Liver (tissue), 9 donors: Measurements from ENCODE around the gene KRT71. TPM values are rescaled to one million over a fixed set of nuclear protein-coding genes. Genes with fewer than 3 reads are reported as not detected.

ENCODE experiments used
- DNase-seq: peaks from one replicate; pipeline ENCODE4 v3.0.0-alpha.2; 2017; ENCODE audit warnings: low spot score
- H3K27ac ChIP-seq, 2 donors: one replicate each; pipeline ENCODE4 v1.7.0; 2013; ENCODE audit warnings: inconsistent platforms in 2 of 2, low read length in 2 of 2, control low read depth in 1 of 2, low read depth in 1 of 2, mild to moderate bottlenecking in 1 of 2
- H3K27me3 ChIP-seq, 4 donors: one replicate each; pipeline versions ENCODE4 v1.6.1 to v1.7.0; 2013; ENCODE audit warnings: low read length in 3 of 4, inconsistent platforms in 1 of 4, mild to moderate bottlenecking in 1 of 4, moderate library complexity in 1 of 4; ENCODE audit not compliant: control insufficient read depth in 4 of 4, insufficient read depth in 4 of 4
- H3K36me3 ChIP-seq, 4 donors: one replicate each; pipeline versions ENCODE4 v1.6.1 to v1.7.0; 2013; ENCODE audit warnings: low read length in 3 of 4, mild to moderate bottlenecking in 3 of 4, low read depth in 1 of 4, moderate library complexity in 1 of 4; ENCODE audit not compliant: control insufficient read depth in 4 of 4, insufficient read depth in 3 of 4
- H3K4me1 ChIP-seq, 4 donors: one replicate each; pipeline versions ENCODE4 v1.6.1 to v1.7.0; 2013; ENCODE audit warnings: low read length in 3 of 4, mild to moderate bottlenecking in 3 of 4, moderate library complexity in 1 of 4; ENCODE audit not compliant: control insufficient read depth in 4 of 4, insufficient read depth in 4 of 4
- H3K4me3 ChIP-seq, 3 donors: one replicate each; pipeline versions ENCODE4 v1.6.1 to v1.7.0; 2013; ENCODE audit warnings: low read length in 3 of 3, control low read depth in 1 of 3, low read depth in 1 of 3, mild to moderate bottlenecking in 1 of 3
- H3K9ac ChIP-seq, 2 donors: one replicate each; pipeline ENCODE4 v1.7.0; 2013; ENCODE audit warnings: low read length in 2 of 2, mild to moderate bottlenecking in 2 of 2, moderate library complexity in 2 of 2, control low read depth in 1 of 2, low read depth in 1 of 2
- H3K9me3 ChIP-seq, 4 donors: one replicate each; pipeline versions ENCODE4 v1.6.1 to v1.7.0; 2013; ENCODE audit warnings: low read length in 3 of 4; ENCODE audit not compliant: control insufficient read depth in 4 of 4
- ATF3 ChIP-seq: IDR thresholded peaks from 2 replicates; pipeline ENCODE4 v1.6.1; 2016; ENCODE audit warnings: antibody characterized with exemption
- CTCF ChIP-seq: fragments of 150-350 bp; IDR thresholded peaks from 2 replicates; pipeline ENCODE4 v1.5.1; 2017; ENCODE audit warnings: improper control_type of control experiment, low read depth, low read length; ENCODE audit not compliant: missing input control
- EGR1 ChIP-seq, 2 donors: IDR thresholded peaks; 2 replicates each; pipeline ENCODE4 v1.6.1; 2016 to 2018; ENCODE audit warnings: antibody characterized with exemption in 2 of 2, low read depth in 2 of 2
- FOXA1 ChIP-seq: IDR thresholded peaks from 2 replicates; pipeline ENCODE4 v1.6.1; 2016; ENCODE audit warnings: antibody characterized with exemption
- FOXA2 ChIP-seq: IDR thresholded peaks from 2 replicates; pipeline ENCODE4 v1.6.1; 2016; ENCODE audit warnings: antibody characterized with exemption
- HNF4A ChIP-seq, 2 donors: conservative IDR thresholded peaks; 2 replicates each; pipeline ENCODE4 v1.6.1; 2016; ENCODE audit warnings: antibody characterized with exemption in 2 of 2, mild to moderate bottlenecking in 2 of 2
- HNF4G ChIP-seq: IDR thresholded peaks from 2 replicates; pipeline ENCODE4 v1.6.1; 2016; ENCODE audit warnings: antibody characterized with exemption
- JUND ChIP-seq, 2 donors: IDR thresholded peaks; 2 replicates each; pipeline ENCODE4 v1.6.1; 2016; ENCODE audit warnings: antibody characterized with exemption in 2 of 2
- MAX ChIP-seq: IDR thresholded peaks from 2 replicates; pipeline ENCODE4 v1.6.1; 2016; ENCODE audit warnings: antibody characterized with exemption
- NR2F2 ChIP-seq: IDR thresholded peaks from 2 replicates; pipeline ENCODE4 v1.6.1; 2016; ENCODE audit warnings: antibody characterized with exemption
- RAD21 ChIP-seq, 2 donors: IDR thresholded peaks; 2 replicates each; pipeline ENCODE4 v1.6.1; 2016; ENCODE audit warnings: antibody characterized with exemption in 2 of 2, mild to moderate bottlenecking in 2 of 2
- RXRA ChIP-seq, 2 donors: IDR thresholded peaks; 2 replicates each; pipeline ENCODE4 v1.6.1; 2017 to 2018; ENCODE audit warnings: antibody characterized with exemption in 2 of 2, mild to moderate bottlenecking in 1 of 2
- SP1 ChIP-seq: IDR thresholded peaks from 2 replicates; pipeline ENCODE4 v1.6.1; 2018; ENCODE audit warnings: antibody characterized with exemption, mild to moderate bottlenecking
- TAF1 ChIP-seq: conservative IDR thresholded peaks from 2 replicates; pipeline ENCODE4 v1.6.1; 2016; ENCODE audit warnings: antibody characterized with exemption, mild to moderate bottlenecking
- YY1 ChIP-seq: IDR thresholded peaks from 2 replicates; pipeline ENCODE4 v1.6.1; 2016; ENCODE audit warnings: antibody characterized with exemption, mild to moderate bottlenecking
- WGBS: extraction: QIAGEN DNeasy Blood & Tissue Kit; methylation state at CpG from one replicate; pipeline ENCODE4 v1.1.7; 2013; 5-methylcytosine and 5-hydroxymethylcytosine counted together
- polyA plus RNA-seq, 2 donors: library from polyadenylated mRNA; stranded (reverse) in 1 of 2; unstranded in 1 of 2; fragments of 200-250 nt in 1 of 2; fragments of >200 nt in 1 of 2; fragmentation: Nextera tagmentation in 1 of 2; extraction: Ambion mirVana in 1 of 2; gene quantifications; one replicate each; pipeline versions ENCODE4 v1.2.1 to v1.2.3, GENCODE V29; 2013 to 2015
- total RNA-seq, 2 donors: library from RNA; depleted of rRNA; stranded (reverse); fragments of >200 nt; gene quantifications; one replicate each; pipeline ENCODE4 v1.2.3, GENCODE V29; 2014
- donor health status: healthy.
- donor health status: healthy.
- donor health status: healthy.
- donor health status: healthy.
- donor health status: healthy.

The KRT71 gene
- total and polyA plus RNA-seq, 4 donors = not detected

GRCh38 chr12:52506858-52507715 lies 45.9 kb downstream of the KRT71 start:
- Histone ChIP-seq H3K4me1 (peaks cover 0 to 2% (median 0%) of the 10 kb centered on the region in 4 donors), H3K4me3 (no peak overlapping the region), H3K36me3 (no peaks in the 10 kb centered on the region), H3K9ac (no peak overlapping the region), H3K27me3 (peaks cover 0 to 7% (median 2%) of the 10 kb centered on the region in 4 donors), H3K27ac (no peak overlapping the region), H3K9me3 (peaks cover 0 to 14% (median under 1%) of the 10 kb centered on the region in 4 donors)
- TF ChIP-seq CTCF (peak; percentile 51), EGR1 (IDR thresholded peaks at IDR 0.05; ENCODE audit: low read depth in 2 of 2) (no peak), RAD21 (IDR thresholded peaks at IDR 0.05) (peak; percentile 60 to 74)
- 35% methylated on average over 4 of the region's 4 CpGs for WGBS
- peak; percentile 31 for DNase-seq

- 91% methylated on average over 1 of the region's 1 CpG for WGBS
- DNase-seq = no peak
- Histone ChIP-seq H3K27ac (no peak overlapping the region), H3K4me1 (peaks cover 0 to 2% (median 0%) of the 10 kb centered on the region in 4 donors), H3K4me3 (no peak overlapping the region), H3K9me3 (peaks cover 0 to 7% (median 0%) of the 10 kb centered on the region in 4 donors), H3K27me3 (peaks cover 0 to 2% (median 0%) of the 10 kb centered on the region in 4 donors), H3K9ac (no peak overlapping the region), H3K36me3 (no peaks in the 10 kb centered on the region)
- no peak for TF ChIP-seq HNF4G
- TF ChIP-seq CTCF = no peak
- no peak for TF ChIP-seq TAF1
- TF ChIP-seq ATF3 = no peak
- TF ChIP-seq FOXA1 = no peak
- no peak for TF ChIP-seq JUND (IDR thresholded peaks at IDR 0.05)
- no peak for TF ChIP-seq SP1
- no peak for TF ChIP-seq EGR1 (IDR thresholded peaks at IDR 0.05; ENCODE audit: low read depth in 2 of 2)
- no peak for TF ChIP-seq NR2F2
- no peak for TF ChIP-seq HNF4A (conservative IDR thresholded peaks at IDR 0.05)
- no peak for TF ChIP-seq RXRA (IDR thresholded peaks at IDR 0.05)
- no peak for TF ChIP-seq YY1
- TF ChIP-seq MAX = no peak
- TF ChIP-seq FOXA2 = no peak
These were observed 50.1 kb downstream of the KRT71 start for GRCh38 chr12:52502877-52503276.
